ENCODE data around the gene ICAM4.
A peak's percentile ranks its signal among the peaks of the same experiment; 100 is the strongest.

ICAM4 gene

GRCh38 chr19:10292206-10292788 is 5.5 kb downstream of the ICAM4 start:
- peak overlapping the region; percentile 73 for H2AFZ ChIP-seq (ENCODE audit: low read length)
- H3K9ac ChIP-seq (ENCODE audit: low read length) = no peak overlapping the region
- 0 out of 2 replicates have a peak, but pooled peaks cover 6% of the 10 kb centered on the region for H3F3A ChIP-seq (ENCODE audit: insufficient read depth, low read length)
- TF ChIP-seq EZH2phosphoT487 (IDR thresholded peaks at IDR 0.05; ENCODE audit: low read length) (no peak), EZH2 (optimal IDR thresholded peaks at IDR 0.05; ENCODE audit: low read depth, low read length) (no peak), CTCF (IDR thresholded peaks at IDR 0.05; ENCODE audit: low read length) (no peak)
- no peaks in the 10 kb centered on the region for H3K36me3 ChIP-seq (replicated peaks; ENCODE audit: insufficient read depth, low read length)
- no peaks in the 10 kb centered on the region for H3K9me2 ChIP-seq (replicated peaks; ENCODE audit: insufficient read depth, low read length)
- peak; percentile 73 for DNase-seq
- peak overlapping the region; percentile 92 for H3K4me2 ChIP-seq (ENCODE audit: low read depth, low read length)
- peak overlapping the region; percentile 55 for H3K4me3 ChIP-seq (ENCODE audit: low read length)
- H3K27ac ChIP-seq (ENCODE audit: low read length) = no peak overlapping the region
- no peaks in the 10 kb centered on the region for H3K79me2 ChIP-seq (ENCODE audit: low read length)
- H3K9me3 ChIP-seq (replicated peaks; ENCODE audit: insufficient read depth, low read length) = no peaks in the 10 kb centered on the region
- H4K20me1 ChIP-seq (ENCODE audit: insufficient read depth, low read length) = no peaks in the 10 kb centered on the region
- H3K4me1 ChIP-seq (ENCODE audit: low read length) = peaks cover 33% of the 10 kb centered on the region
- peaks cover 29% of the 10 kb centered on the region for H3K27me3 ChIP-seq (replicated peaks; ENCODE audit: insufficient read depth, low read length)

- peak overlapping the region; percentile 55 for H3K4me3 ChIP-seq (ENCODE audit: low read length)
- H3K4me1 ChIP-seq (ENCODE audit: low read length) = peaks cover 33% of the 10 kb centered on the region
- H3K4me2 ChIP-seq (ENCODE audit: low read depth, low read length) = peak overlapping the region; percentile 92
- TF ChIP-seq CTCF (IDR thresholded peaks at IDR 0.05; ENCODE audit: low read length) (no peak), EZH2phosphoT487 (IDR thresholded peaks at IDR 0.05; ENCODE audit: low read length) (no peak), EZH2 (optimal IDR thresholded peaks at IDR 0.05; ENCODE audit: low read depth, low read length) (no peak)
- peaks cover 29% of the 10 kb centered on the region for H3K27me3 ChIP-seq (replicated peaks; ENCODE audit: insufficient read depth, low read length)
- H4K20me1 ChIP-seq (ENCODE audit: insufficient read depth, low read length) = no peaks in the 10 kb centered on the region
- H3K9me2 ChIP-seq (replicated peaks; ENCODE audit: insufficient read depth, low read length) = no peaks in the 10 kb centered on the region
- H3K9me3 ChIP-seq (replicated peaks; ENCODE audit: insufficient read depth, low read length) = no peaks in the 10 kb centered on the region
- H3K9ac ChIP-seq (ENCODE audit: low read length) = no peak overlapping the region
- peak overlapping the region; percentile 73 for H2AFZ ChIP-seq (ENCODE audit: low read length)
- H3K79me2 ChIP-seq (ENCODE audit: low read length) = no peaks in the 10 kb centered on the region
- H3K27ac ChIP-seq (ENCODE audit: low read length) = no peak overlapping the region
- H3K36me3 ChIP-seq (replicated peaks; ENCODE audit: insufficient read depth, low read length) = no peaks in the 10 kb centered on the region
- 0 out of 2 replicates have a peak, but pooled peaks cover 6% of the 10 kb centered on the region for H3F3A ChIP-seq (ENCODE audit: insufficient read depth, low read length)
- DNase-seq = no peak
These were observed 6.3 kb downstream of the ICAM4 start for GRCh38 chr19:10292789-10293636.

- Histone ChIP-seq H3K4me3 (ENCODE audit: low read length) (no peak overlapping the region), H3K9me3 (replicated peaks; ENCODE audit: insufficient read depth, low read length) (no peaks in the 10 kb centered on the region), H3K9ac (ENCODE audit: low read length) (no peak overlapping the region), H3F3A (ENCODE audit: insufficient read depth, low read length) (0 out of 2 replicates have a peak, but pooled peaks cover 6% of the 10 kb centered on the region), H3K9me2 (replicated peaks; ENCODE audit: insufficient read depth, low read length) (no peaks in the 10 kb centered on the region), H3K27me3 (replicated peaks; ENCODE audit: insufficient read depth, low read length) (peaks cover 29% of the 10 kb centered on the region), H2AFZ (ENCODE audit: low read length) (no peak overlapping the region), H3K4me1 (ENCODE audit: low read length) (peaks cover 28% of the 10 kb centered on the region), H3K36me3 (replicated peaks; ENCODE audit: insufficient read depth, low read length) (no peaks in the 10 kb centered on the region), H3K4me2 (ENCODE audit: low read depth, low read length) (no peak overlapping the region), H4K20me1 (ENCODE audit: insufficient read depth, low read length) (no peaks in the 10 kb centered on the region), H3K27ac (ENCODE audit: low read length) (no peak overlapping the region), H3K79me2 (ENCODE audit: low read length) (no peaks in the 10 kb centered on the region)
- no peak for DNase-seq
- TF ChIP-seq EZH2 (optimal IDR thresholded peaks at IDR 0.05; ENCODE audit: low read depth, low read length) (no peak), CTCF (IDR thresholded peaks at IDR 0.05; ENCODE audit: low read length) (no peak), EZH2phosphoT487 (IDR thresholded peaks at IDR 0.05; ENCODE audit: low read length) (no peak)
These were observed 7.0 kb downstream of the ICAM4 start for GRCh38 chr19:10293637-10294367.

Data from MM.1S (cell line).